Esophagus muscularis mucosa (tissue), 4 donors: ENCODE results near the gene TRPM6. TPM values are rescaled to one million over a fixed set of nuclear protein-coding genes. Genes with fewer than 3 reads are reported as not detected.

Experiments used
- DNase-seq: peaks from one replicate; pipeline ENCODE4 v3.0.0-alpha.2; 2017; ENCODE audit errors: extremely low spot score
- H3K27ac ChIP-seq, 4 donors: fragments of 200-600 bp; sonication (generic); replicated peaks in 1 of 4; 1 replicate in 3 of 4; 2 replicates in 1 of 4; pipeline ENCODE4 v1.5.1; 2016 to 2019; ENCODE audit warnings: mild to moderate bottlenecking in 1 of 4
- H3K27me3 ChIP-seq, 4 donors: fragments of 200-600 bp; sonication (generic); one replicate each; pipeline versions ENCODE4 v1.5.1 to v1.6.0; 2016 to 2019
- H3K36me3 ChIP-seq, 4 donors: fragments of 200-600 bp; sonication (generic); one replicate each; pipeline ENCODE4 v1.5.1; 2016 to 2019
- H3K4me1 ChIP-seq, 4 donors: fragments of 200-600 bp; sonication (generic); one replicate each; pipeline ENCODE4 v1.5.1; 2016 to 2019
- H3K4me3 ChIP-seq, 4 donors: fragments of 200-600 bp; sonication (generic); 1 replicate in 2 of 4; 2 replicates in 2 of 4; pipeline ENCODE4 v1.5.1; 2016 to 2019; ENCODE audit warnings: mild to moderate bottlenecking in 4 of 4, moderate library complexity in 1 of 4
- H3K9me3 ChIP-seq, 4 donors: fragments of 200-600 bp; sonication (generic); 1 replicate in 3 of 4; 2 replicates in 1 of 4; pipeline ENCODE4 v1.5.1; 2016 to 2019
- EP300 ChIP-seq: sonication (generic); formaldehyde crosslinking; IDR thresholded peaks from one replicate; pipeline ENCODE4 v1.6.1; 2017; ENCODE audit warnings: antibody characterized with exemption
- POLR2A ChIP-seq: fragments of 450-650 bp; IDR thresholded peaks from one replicate; pipeline ENCODE4 v1.6.1; 2017; ENCODE audit warnings: antibody characterized with exemption, moderate library complexity, mild to moderate bottlenecking, low read depth
- POLR2AphosphoS5 ChIP-seq, 2 donors: sonication (generic); formaldehyde crosslinking; IDR thresholded peaks; one replicate each; pipeline ENCODE4 v1.6.1; 2017; ENCODE audit warnings: antibody characterized with exemption in 2 of 2
- WGBS: methylation state at CpG from one replicate; pipeline ENCODE4 v1.1.5; 2018; 5-methylcytosine and 5-hydroxymethylcytosine counted together
- intact Hi-C: fragments of 100-400 bp; cut with DNase I; formaldehyde crosslinking; loops from one replicate; pipeline ENCODE4 v1.15.1; 2023
- total RNA-seq, 4 donors: library from RNA; depleted of rRNA; stranded (reverse); fragments of >200 nt; gene quantifications; one replicate each; pipeline versions ENCODE4 v1.1.0 to v1.2.1, GENCODE V29; 2016
- TF ChIP-seq, protein P1 (sequence below), 3 experiments: fragments of 200-600 bp in 2 of 3; fragments of 450-650 bp in 1 of 3; sonication (generic) in 2 of 3; IDR thresholded peaks; one replicate each; pipeline ENCODE4 v1.5.1; 2017 to 2019; ENCODE audit warnings: antibody characterized with exemption in 3 of 3, mild to moderate bottlenecking in 2 of 3, moderate library complexity in 1 of 3

Gene TRPM6
- total RNA-seq, 4 donors from 2014 or later, result 0.52 to 1.8 (median 1.2) TPM

- no peaks in the 10 kb centered on the region for H3K27me3 ChIP-seq
- WGBS, result 87% methylated on average over 9 of the region's 9 CpGs
- no peak for TF ChIP-seq POLR2A
- TF ChIP-seq, protein P1, sequence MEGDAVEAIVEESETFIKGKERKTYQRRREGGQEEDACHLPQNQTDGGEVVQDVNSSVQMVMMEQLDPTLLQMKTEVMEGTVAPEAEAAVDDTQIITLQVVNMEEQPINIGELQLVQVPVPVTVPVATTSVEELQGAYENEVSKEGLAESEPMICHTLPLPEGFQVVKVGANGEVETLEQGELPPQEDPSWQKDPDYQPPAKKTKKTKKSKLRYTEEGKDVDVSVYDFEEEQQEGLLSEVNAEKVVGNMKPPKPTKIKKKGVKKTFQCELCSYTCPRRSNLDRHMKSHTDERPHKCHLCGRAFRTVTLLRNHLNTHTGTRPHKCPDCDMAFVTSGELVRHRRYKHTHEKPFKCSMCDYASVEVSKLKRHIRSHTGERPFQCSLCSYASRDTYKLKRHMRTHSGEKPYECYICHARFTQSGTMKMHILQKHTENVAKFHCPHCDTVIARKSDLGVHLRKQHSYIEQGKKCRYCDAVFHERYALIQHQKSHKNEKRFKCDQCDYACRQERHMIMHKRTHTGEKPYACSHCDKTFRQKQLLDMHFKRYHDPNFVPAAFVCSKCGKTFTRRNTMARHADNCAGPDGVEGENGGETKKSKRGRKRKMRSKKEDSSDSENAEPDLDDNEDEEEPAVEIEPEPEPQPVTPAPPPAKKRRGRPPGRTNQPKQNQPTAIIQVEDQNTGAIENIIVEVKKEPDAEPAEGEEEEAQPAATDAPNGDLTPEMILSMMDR (IDR thresholded peaks at IDR 0.05), result no peak
- TF ChIP-seq POLR2AphosphoS5 (IDR thresholded peaks at IDR 0.05), result no peak
- no peak for TF ChIP-seq EP300
- H3K4me1 ChIP-seq, result no peaks in the 10 kb centered on the region
- intact Hi-C loops, result no loop called here
- no peaks in the 10 kb centered on the region for H3K36me3 ChIP-seq
- H3K4me3 ChIP-seq, result no peak overlapping the region
- no peaks in the 10 kb centered on the region for H3K9me3 ChIP-seq
- no peak for DNase-seq
- no peak overlapping the region for H3K27ac ChIP-seq
Observed at GRCh38 chr9:74872619-74873233, 15.0 kb downstream of the TRPM6 start.

DNA sequence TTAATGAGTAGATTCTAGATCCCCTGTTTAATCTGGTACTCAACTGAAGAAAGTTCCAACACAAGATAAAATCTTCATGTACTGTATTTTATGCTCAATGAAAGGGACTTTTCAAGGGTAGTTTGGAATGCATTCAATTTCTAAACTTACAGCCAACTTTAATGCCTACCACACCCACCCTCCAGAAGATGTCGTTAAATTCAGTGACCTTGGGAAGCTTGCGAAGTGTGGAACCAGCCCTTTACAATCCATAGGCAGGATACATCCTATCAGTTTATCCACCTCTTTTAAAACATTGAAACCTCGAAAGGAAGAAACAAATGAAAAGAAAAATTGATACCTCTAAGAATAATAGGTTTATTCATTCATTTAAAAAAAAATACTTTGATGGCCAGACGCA is 20.2 kb downstream of the TRPM6 start:
- intact Hi-C loops, result no loop called here
- no peaks in the 10 kb centered on the region for H3K9me3 ChIP-seq
- 85% methylated on average over 4 of the region's 4 CpGs for WGBS
- H3K27ac ChIP-seq, result no peak overlapping the region
- TF ChIP-seq EP300, result no peak
- TF ChIP-seq, protein P1 (IDR thresholded peaks at IDR 0.05), result no peak
- TF ChIP-seq POLR2A, result no peak
- no peak for TF ChIP-seq POLR2AphosphoS5 (IDR thresholded peaks at IDR 0.05)
- no peaks in the 10 kb centered on the region for H3K4me1 ChIP-seq
- DNase-seq, result no peak
- no peaks in the 10 kb centered on the region for H3K36me3 ChIP-seq
- no peak overlapping the region for H3K4me3 ChIP-seq
- no peaks in the 10 kb centered on the region for H3K27me3 ChIP-seq

- DNase-seq, result no peak
- Histone ChIP-seq H3K36me3 (no peaks in the 10 kb centered on the region), H3K4me3 (no peak overlapping the region), H3K9me3 (no peaks in the 10 kb centered on the region), H3K27ac (no peak overlapping the region), H3K4me1 (no peaks in the 10 kb centered on the region), H3K27me3 (no peaks in the 10 kb centered on the region)
- TF ChIP-seq, protein P1 (IDR thresholded peaks at IDR 0.05), result no peak
- no peak for TF ChIP-seq EP300
- no peak for TF ChIP-seq POLR2AphosphoS5 (IDR thresholded peaks at IDR 0.05)
- TF ChIP-seq POLR2A, result no peak
- 70% methylated on average over 3 of the region's 3 CpGs for WGBS
- intact Hi-C loops, result no loop called here
Observed at GRCh38 chr9:74865177-74865576, 22.5 kb downstream of the TRPM6 start.

GRCh38 chr9:74861773-74862474 is 25.8 kb downstream of the TRPM6 start:
- Histone ChIP-seq H3K9me3 (no peaks in the 10 kb centered on the region), H3K36me3 (no peaks in the 10 kb centered on the region), H3K27me3 (no peaks in the 10 kb centered on the region), H3K27ac (no peak overlapping the region), H3K4me3 (no peak overlapping the region), H3K4me1 (no peaks in the 10 kb centered on the region)
- TF ChIP-seq, protein P1 (IDR thresholded peaks at IDR 0.05), result no peak
- TF ChIP-seq POLR2A, result no peak
- DNase-seq, result no peak
- intact Hi-C loops, result no loop called here
- WGBS, result 87% methylated on average over 6 of the region's 6 CpGs
